OCI-LY1 (cell line): ENCODE results near the gene KIZ.

ENCODE experiments used
- EZH2 ChIP-seq: fragments of 200-600 bp; sonication (generic), shearing (Covaris generic); IDR thresholded peaks from 2 replicates; pipeline ENCODE4 v1.8.0; 2017; ENCODE audit warnings: borderline replicate concordance, mixed run types, mild to moderate bottlenecking, antibody characterized with exemption, low read length, moderate library complexity, mixed read lengths
- TF ChIP-seq, protein P1 (sequence below): fragments of 200-600 bp; sonication (generic), shearing (Covaris generic); IDR thresholded peaks from 2 replicates; pipeline ENCODE4 v1.5.1; 2017; ENCODE audit warnings: mild to moderate bottlenecking, antibody characterized with exemption, low read length, moderate library complexity, mixed read lengths

DNA sequence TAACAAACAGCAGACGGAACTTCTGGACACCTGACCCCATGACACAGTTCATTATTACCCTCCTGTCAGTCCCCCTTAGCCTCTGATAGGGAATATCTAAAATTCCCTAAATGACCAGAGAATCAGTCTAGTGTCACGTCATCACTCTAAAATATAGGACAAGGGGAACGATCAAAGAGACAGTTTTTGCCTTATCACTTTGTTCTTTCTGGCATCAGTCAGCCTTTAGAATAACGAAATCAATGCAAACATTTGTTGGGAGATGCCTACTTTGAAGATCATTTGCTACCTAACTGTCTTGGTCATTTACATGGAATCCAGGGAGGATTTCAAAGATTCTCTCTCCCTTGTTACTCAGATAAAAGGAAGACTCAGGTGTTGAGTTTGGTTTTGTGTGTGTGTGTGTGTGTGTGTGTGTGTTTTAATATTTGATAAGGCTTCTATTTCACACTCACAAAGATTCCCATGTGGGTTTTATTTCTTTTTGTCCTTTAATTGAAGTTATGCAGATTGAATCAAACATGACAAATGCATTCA, 48.0 kb upstream of the KIZ start:
- TF ChIP-seq, protein P1, sequence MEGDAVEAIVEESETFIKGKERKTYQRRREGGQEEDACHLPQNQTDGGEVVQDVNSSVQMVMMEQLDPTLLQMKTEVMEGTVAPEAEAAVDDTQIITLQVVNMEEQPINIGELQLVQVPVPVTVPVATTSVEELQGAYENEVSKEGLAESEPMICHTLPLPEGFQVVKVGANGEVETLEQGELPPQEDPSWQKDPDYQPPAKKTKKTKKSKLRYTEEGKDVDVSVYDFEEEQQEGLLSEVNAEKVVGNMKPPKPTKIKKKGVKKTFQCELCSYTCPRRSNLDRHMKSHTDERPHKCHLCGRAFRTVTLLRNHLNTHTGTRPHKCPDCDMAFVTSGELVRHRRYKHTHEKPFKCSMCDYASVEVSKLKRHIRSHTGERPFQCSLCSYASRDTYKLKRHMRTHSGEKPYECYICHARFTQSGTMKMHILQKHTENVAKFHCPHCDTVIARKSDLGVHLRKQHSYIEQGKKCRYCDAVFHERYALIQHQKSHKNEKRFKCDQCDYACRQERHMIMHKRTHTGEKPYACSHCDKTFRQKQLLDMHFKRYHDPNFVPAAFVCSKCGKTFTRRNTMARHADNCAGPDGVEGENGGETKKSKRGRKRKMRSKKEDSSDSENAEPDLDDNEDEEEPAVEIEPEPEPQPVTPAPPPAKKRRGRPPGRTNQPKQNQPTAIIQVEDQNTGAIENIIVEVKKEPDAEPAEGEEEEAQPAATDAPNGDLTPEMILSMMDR: no peak
- TF ChIP-seq EZH2: no peak
